IgD-negative memory B cell (primary cell): ENCODE data around the gene CRY2. TPM values are rescaled to one million over a fixed set of nuclear protein-coding genes. Genes with fewer than 3 reads are reported as not detected.
"Not testable (repeated sequence)": the region's sequence is repeated elsewhere in the genome, so short reads cannot be mapped to it uniquely, and the experiment has no call there.

Experiments used
- H3K27ac Mint-ChIP-seq, 3 donors: one replicate each; pipeline ENCODE4 v1.8.0; 2020 to 2022; ENCODE audit warnings: mild to moderate bottlenecking in 3 of 3, mixed read lengths in 3 of 3, moderate library complexity in 1 of 3
- H3K27me3 Mint-ChIP-seq: one replicate; pipeline ENCODE4 v1.8.0; 2021; ENCODE audit warnings: mixed read lengths
- H3K36me3 Mint-ChIP-seq: one replicate; pipeline ENCODE4 v1.8.0; 2020; ENCODE audit warnings: mild to moderate bottlenecking, mixed read lengths
- H3K4me1 Mint-ChIP-seq, 3 donors: one replicate each; pipeline ENCODE4 v1.8.0; 2020 to 2022; ENCODE audit warnings: mixed read lengths in 3 of 3, mild to moderate bottlenecking in 1 of 3
- H3K4me3 Mint-ChIP-seq, 4 donors: one replicate each; pipeline ENCODE4 v1.8.0; 2020 to 2022; ENCODE audit warnings: mild to moderate bottlenecking in 4 of 4, mixed read lengths in 4 of 4, moderate library complexity in 3 of 4
- H3K9me3 Mint-ChIP-seq, 3 donors: one replicate each; pipeline ENCODE4 v1.8.0; 2020 to 2021; ENCODE audit warnings: mixed read lengths in 3 of 3, mild to moderate bottlenecking in 1 of 3
- polyA plus RNA-seq: library from polyadenylated mRNA; unstranded; fragments of 300-500 nt; fragmentation: Illumina TruSeq; gene quantifications from one replicate; pipeline ENCODE4 v1.2.3, GENCODE V29; 2021

The CRY2 gene
- polyA plus RNA-seq, 1 donor from 2014 or later = 39.3 TPM

- Mint-ChIP-seq H3K27me3 (peaks cover 4% of the 10 kb centered on the region), H3K4me3 (peak overlapping the region in 3 of 4 donors; percentile 17 to 59 (median 56)), H3K4me1 (peaks cover 0 to 9% (median 5%) of the 10 kb centered on the region in 3 donors), H3K27ac (no peak overlapping the region), H3K36me3 (peaks cover 1% of the 10 kb centered on the region), H3K9me3 (peaks cover 0 to 2% (median 0%) of the 10 kb centered on the region in 3 donors)
Observed at GRCh38 chr11:45887587-45887986, 40.3 kb downstream of the CRY2 start.

- peak overlapping the region in 1 of 3 donors; percentile 20 for H3K27ac Mint-ChIP-seq
- peaks cover 1% of the 10 kb centered on the region for H3K36me3 Mint-ChIP-seq
- peaks cover 0 to 1% (median 0%) of the 10 kb centered on the region in 3 donors for H3K9me3 Mint-ChIP-seq
- peaks cover 12% of the 10 kb centered on the region for H3K27me3 Mint-ChIP-seq
- H3K4me3 Mint-ChIP-seq = no peak overlapping the region
- peaks cover 0 to 8% (median under 1%) of the 10 kb centered on the region in 3 donors for H3K4me1 Mint-ChIP-seq
Observed at GRCh38 chr11:45889555-45889954, 42.3 kb downstream of the CRY2 start.

- H3K36me3 Mint-ChIP-seq = peaks cover 3% of the 10 kb centered on the region
- H3K27ac Mint-ChIP-seq = peak overlapping the region in 1 of 3 donors; percentile 27
- no peak overlapping the region for H3K4me3 Mint-ChIP-seq
- H3K9me3 Mint-ChIP-seq = no peaks in the 10 kb centered on the region
- peaks cover 14% of the 10 kb centered on the region for H3K27me3 Mint-ChIP-seq
- peaks cover 0 to 3% (median 0%) of the 10 kb centered on the region in 3 donors for H3K4me1 Mint-ChIP-seq
Observed at GRCh38 chr11:45889966-45890365, 42.7 kb downstream of the CRY2 start.

GRCh38 chr11:45890886-45891550 lies 43.7 kb downstream of the CRY2 start:
- no peak overlapping the region for H3K27ac Mint-ChIP-seq
- H3K4me1 Mint-ChIP-seq = no peaks in the 10 kb centered on the region
- H3K4me3 Mint-ChIP-seq = no peak overlapping the region

GRCh38 chr11:45892856-45893255 lies 45.6 kb downstream of the CRY2 start:
- no peaks in the 10 kb centered on the region for H3K4me1 Mint-ChIP-seq
- no peak overlapping the region for H3K27ac Mint-ChIP-seq
- no peak overlapping the region for H3K4me3 Mint-ChIP-seq
- peaks cover 5% of the 10 kb centered on the region for H3K36me3 Mint-ChIP-seq
- no peaks in the 10 kb centered on the region for H3K9me3 Mint-ChIP-seq
- peaks cover 21% of the 10 kb centered on the region for H3K27me3 Mint-ChIP-seq

More at GRCh38 chr11:45890886-45891550, 43.7 kb downstream of the CRY2 start:
- no peaks in the 10 kb centered on the region for H3K9me3 Mint-ChIP-seq
- peaks cover 5% of the 10 kb centered on the region for H3K36me3 Mint-ChIP-seq
- H3K27me3 Mint-ChIP-seq = peaks cover 15% of the 10 kb centered on the region

- peaks cover 3% of the 10 kb centered on the region for H3K36me3 Mint-ChIP-seq
- no peaks in the 10 kb centered on the region for H3K9me3 Mint-ChIP-seq
- no peak overlapping the region for H3K4me3 Mint-ChIP-seq
- H3K27me3 Mint-ChIP-seq = peaks cover 23% of the 10 kb centered on the region
- peak overlapping the region in 2 of 3 donors; percentile 50 to 51 for H3K27ac Mint-ChIP-seq
- peaks cover 0 to 2% (median 2%) of the 10 kb centered on the region in 3 donors for H3K4me1 Mint-ChIP-seq
Observed at GRCh38 chr11:45894555-45895247, 47.4 kb downstream of the CRY2 start.

- Mint-ChIP-seq H3K27me3 (peaks cover 25% of the 10 kb centered on the region), H3K36me3 (peaks cover 3% of the 10 kb centered on the region), H3K9me3 (no peaks in the 10 kb centered on the region), H3K4me3 (no peak overlapping the region), H3K4me1 (peaks cover 0 to 2% (median 2%) of the 10 kb centered on the region in 3 donors), H3K27ac (no peak overlapping the region)
Observed at GRCh38 chr11:45895553-45896259, 48.4 kb downstream of the CRY2 start.

- Mint-ChIP-seq H3K4me1 (peaks cover 0 to 2% (median 2%) of the 10 kb centered on the region in 3 donors), H3K9me3 (no peaks in the 10 kb centered on the region), H3K27me3 (peaks cover 27% of the 10 kb centered on the region), H3K36me3 (peaks cover 3% of the 10 kb centered on the region), H3K4me3 (no peak overlapping the region), H3K27ac (no peak overlapping the region)
Observed at GRCh38 chr11:45896422-45896984, 49.2 kb downstream of the CRY2 start.

GRCh38 chr11:45897556-45897955 lies 50.3 kb downstream of the CRY2 start:
- Mint-ChIP-seq H3K4me1 (peaks cover 0 to 2% (median 2%) of the 10 kb centered on the region in 3 donors), H3K27me3 (peaks cover 28% of the 10 kb centered on the region), H3K4me3 (peak overlapping the region in 1 of 4 donors; percentile 28), H3K36me3 (peaks cover 3% of the 10 kb centered on the region), H3K27ac (no peak overlapping the region), H3K9me3 (no peaks in the 10 kb centered on the region)

GRCh38 chr11:45899086-45899447 lies 51.8 kb downstream of the CRY2 start:
- Mint-ChIP-seq H3K27ac (peak overlapping the region in 2 of 3 donors; percentile 39 to 56), H3K4me1 (peaks cover 0 to 2% (median 2%) of the 10 kb centered on the region in 3 donors), H3K4me3 (peak overlapping the region; percentile 68 to 90 (median 72)), H3K36me3 (peaks cover 3% of the 10 kb centered on the region), H3K27me3 (peaks cover 25% of the 10 kb centered on the region), H3K9me3 (no peaks in the 10 kb centered on the region)

- peaks cover 0 to 2% (median 2%) of the 10 kb centered on the region in 3 donors for H3K4me1 Mint-ChIP-seq
- peak overlapping the region; percentile 68 to 90 (median 72) for H3K4me3 Mint-ChIP-seq
- H3K27me3 Mint-ChIP-seq = peaks cover 20% of the 10 kb centered on the region
- peak overlapping the region in 2 of 3 donors; percentile 19 to 56 for H3K27ac Mint-ChIP-seq
- no peaks in the 10 kb centered on the region for H3K9me3 Mint-ChIP-seq
- H3K36me3 Mint-ChIP-seq = peaks cover 3% of the 10 kb centered on the region
Observed at GRCh38 chr11:45899448-45900174, 52.3 kb downstream of the CRY2 start.

GRCh38 chr11:45900175-45900800 lies 53.0 kb downstream of the CRY2 start:
- Mint-ChIP-seq H3K27me3 (peaks cover 15% of the 10 kb centered on the region), H3K4me3 (peak overlapping the region; percentile 65 to 82 (median 76)), H3K27ac (peak overlapping the region in 1 of 3 donors; percentile 32)
- not testable (repeated sequence) for H3K9me3 Mint-ChIP-seq, H3K4me1 Mint-ChIP-seq, H3K36me3 Mint-ChIP-seq

GRCh38 chr11:45900916-45901617 lies 53.8 kb downstream of the CRY2 start:
- peak overlapping the region; percentile 65 to 82 (median 76) for H3K4me3 Mint-ChIP-seq
- no peaks in the 10 kb centered on the region for H3K36me3 Mint-ChIP-seq
- peak overlapping the region in 2 of 3 donors; percentile 32 to 60 for H3K27ac Mint-ChIP-seq
- peaks cover 0 to 2% (median 2%) of the 10 kb centered on the region in 3 donors for H3K4me1 Mint-ChIP-seq
- H3K27me3 Mint-ChIP-seq = peaks cover 15% of the 10 kb centered on the region
- no peaks in the 10 kb centered on the region for H3K9me3 Mint-ChIP-seq
